K562 (cell line): ENCODE measurements around the gene EFCAB12. TPM values are rescaled to one million over a fixed set of nuclear protein-coding genes. Genes with fewer than 3 reads are reported as not detected.
A peak's percentile ranks its signal among the peaks of the same experiment; 100 is the strongest.

Experiments used
- ATAC-seq: fragments of 200-7000 bp; cut with Tn5 transposase; 3 replicates; pipeline ENCODE4 v1.9.1; 2020; ENCODE audit warnings: moderate library complexity
- BruUV-seq: library from RNA; stranded (reverse); fragments of 400-500 nt; replicated peaks from 2 replicates; lab custom pipeline; 2021; lab: Mats Ljungman, UMichigan
- CTCF ChIA-PET: fragments of 300-600 bp; formaldehyde crosslinking; extraction: SDS; loops from one replicate; lab custom pipeline; 2021; ENCODE audit warnings: low intra/inter-chr PET ratio; lab: Yijun Ruan, JAX
- POLR2A ChIA-PET: fragments of 300-600, 350-650 bp; sonication (Branson Sonifier 250); formaldehyde crosslinking; extraction: SDS; loops from one replicate; lab custom pipeline; 2021; ENCODE audit warnings: antibody characterized with exemption, inconsistent platforms; lab: Yijun Ruan, JAX
- DNase-seq, 4 experiments: peaks; one replicate each; pipeline versions ENCODE4 v3.0.0 to v3.0.0-alpha.2; 2011 to 2018; ENCODE audit warnings: low spot score in 3 of 4, mixed read lengths in 3 of 4; ENCODE audit errors: extremely low read depth in 1 of 4
- FAIRE-seq: peaks from 2 replicates; lab custom pipeline; 2011; peaks lifted over from hg19 to GRCh38; lab: Jason Lieb, UNC
- H2AFZ ChIP-seq: 2 replicates; pipeline ENCODE4 v1.6.0; 2011; ENCODE audit warnings: low read depth, low read length, control low read depth, inconsistent platforms
- H3K27ac ChIP-seq: fragments of 200-600 bp; 3 replicates; pipeline ENCODE4 v1.8.0; 2011; ENCODE audit warnings: low read depth, mild to moderate bottlenecking, control low read depth, inconsistent platforms, low read length, moderate library complexity, mixed read lengths; ENCODE audit errors: extremely low read depth
- H3K27me3 ChIP-seq, 2 experiments: fragments of 300-600 bp in 1 of 2; 2 replicates in 1 of 2; 3 replicates in 1 of 2; pipeline versions ENCODE4 v1.6.0 to v1.8.0; 2011; ENCODE audit warnings: inconsistent platforms in 2 of 2, low read length in 2 of 2, mild to moderate bottlenecking in 1 of 2, mixed read lengths in 1 of 2, moderate library complexity in 1 of 2; ENCODE audit not compliant: control insufficient read depth in 2 of 2, insufficient read depth in 2 of 2
- H3K36me3 ChIP-seq: fragments of 300-600 bp; 3 replicates; pipeline ENCODE4 v1.8.0; 2011; ENCODE audit warnings: mild to moderate bottlenecking, low read length, inconsistent platforms; ENCODE audit not compliant: control insufficient read depth, insufficient read depth
- H3K4me1 ChIP-seq, 2 experiments: fragments of 200-600 bp in 1 of 2; replicated peaks in 1 of 2; 2 replicates in 1 of 2; 3 replicates in 1 of 2; pipeline versions ENCODE4 v1.5.1 to v1.8.0; 2011; ENCODE audit warnings: inconsistent platforms in 2 of 2, low read length in 2 of 2, mild to moderate bottlenecking in 1 of 2, mixed read lengths in 1 of 2, moderate library complexity in 1 of 2; ENCODE audit not compliant: control insufficient read depth in 2 of 2, insufficient read depth in 2 of 2
- H3K4me2 ChIP-seq: 2 replicates; pipeline ENCODE4 v1.6.1; 2011; ENCODE audit warnings: low read length, control low read depth, inconsistent platforms, mixed read lengths; ENCODE audit not compliant: insufficient read depth
- H3K4me3 ChIP-seq: fragments of 200-600 bp; sonication (generic), shearing (Covaris generic); 2 replicates; pipeline ENCODE4 v1.5.1; 2016; ENCODE audit warnings: control low read depth, inconsistent platforms
- H3K79me2 ChIP-seq: fragments of 200-600 bp; 3 replicates; pipeline ENCODE4 v1.8.0; 2011; ENCODE audit warnings: low read length, inconsistent platforms; ENCODE audit not compliant: control insufficient read depth, insufficient read depth
- H3K9ac ChIP-seq, 2 experiments: 2 replicates each; pipeline versions ENCODE4 v1.6.0 to v1.6.1; 2011; ENCODE audit warnings: low read depth in 2 of 2, low read length in 2 of 2, control low read depth in 1 of 2, inconsistent platforms in 1 of 2, mild to moderate bottlenecking in 1 of 2, mixed read lengths in 1 of 2; ENCODE audit not compliant: insufficient read depth in 1 of 2
- H3K9me1 ChIP-seq: one replicate; pipeline ENCODE4 v1.6.0; 2011; ENCODE audit warnings: inconsistent platforms, mild to moderate bottlenecking, low read length, moderate library complexity; ENCODE audit not compliant: control insufficient read depth, insufficient read depth
- H3K9me3 ChIP-seq: replicated peaks from 2 replicates; pipeline ENCODE4 v1.5.1; 2011; ENCODE audit warnings: low read depth, low read length, inconsistent platforms; ENCODE audit not compliant: control insufficient read depth, insufficient read depth
- H4K20me1 ChIP-seq: replicated peaks from 2 replicates; pipeline ENCODE4 v1.6.1; 2011; ENCODE audit warnings: low read length, inconsistent platforms, mixed read lengths; ENCODE audit not compliant: control insufficient read depth, insufficient read depth
- DPF2 ChIP-seq: fragments of 450-650 bp; IDR thresholded peaks from 2 replicates; pipeline ENCODE4 v1.6.1; 2016
- LCOR ChIP-seq: sonication (generic); formaldehyde crosslinking; IDR thresholded peaks from 2 replicates; pipeline ENCODE4 v1.8.0; 2022; ENCODE audit warnings: mild to moderate bottlenecking, missing genetic modification reagents
- MCM7 ChIP-seq, 2 experiments: fragments of 450-650 bp; IDR thresholded peaks; 2 replicates each; pipeline ENCODE4 v1.6.1; 2016 to 2018
- NBN ChIP-seq: fragments of 450-650 bp; IDR thresholded peaks from 2 replicates; pipeline ENCODE4 v1.6.1; 2016; ENCODE audit warnings: low read depth, mild to moderate bottlenecking
- NFE2 ChIP-seq: IDR thresholded peaks from 2 replicates; pipeline ENCODE4 v1.6.1; 2014; ENCODE audit warnings: antibody characterized with exemption, low read depth
- PHF20 ChIP-seq: fragments of 450-650 bp; IDR thresholded peaks from 2 replicates; pipeline ENCODE4 v1.6.1; 2018; ENCODE audit not compliant: partially characterized antibody
- PYGO2 ChIP-seq: fragments of 450-650 bp; IDR thresholded peaks from 2 replicates; pipeline ENCODE4 v1.6.1; 2016; ENCODE audit warnings: mild to moderate bottlenecking, missing genetic modification characterization, moderate library complexity, missing compliant biosample characterization
- RBFOX2 ChIP-seq: fragments of 200-400 bp; formaldehyde crosslinking; IDR thresholded peaks from 2 replicates; pipeline ENCODE4 v1.6.1; 2017; ENCODE audit warnings: low read depth, mild to moderate bottlenecking, low read length, moderate library complexity
- SAFB2 ChIP-seq: fragments of 200-400 bp; formaldehyde crosslinking; IDR thresholded peaks from 2 replicates; pipeline ENCODE4 v1.6.1; 2018; ENCODE audit warnings: borderline replicate concordance, low read length, low read depth, moderate library complexity; ENCODE audit not compliant: severe bottlenecking
- ZNF146 ChIP-seq: IDR thresholded peaks from one replicate; pipeline ENCODE4 v1.6.1; 2018; ENCODE audit warnings: missing compliant biosample characterization; ENCODE audit not compliant: unreplicated experiment
- ZNF644 ChIP-seq: fragments of 200-800 bp; sonication (Bioruptor generic); IDR thresholded peaks from 2 replicates; pipeline ENCODE4 v1.6.1; 2016; ENCODE audit warnings: low read depth, missing genetic modification characterization, missing compliant biosample characterization
- WGBS: fragments of 100-300 bp; shearing (Covaris generic); methylation state at CpG from one replicate; pipeline ENCODE4 v1.1.6; 2016; ENCODE audit warnings: low coverage, mixed read lengths; ENCODE audit not compliant: insufficient coverage; ENCODE audit errors: missing lambda C conversion rate; 5-methylcytosine and 5-hydroxymethylcytosine counted together
- in situ Hi-C: fragments of 300-500 bp; cut with MboI; formaldehyde crosslinking; loops from 4 replicates; pipeline ENCODE4 v1.15.0; 2018; ENCODE audit warnings: inconsistent platforms, mixed read lengths
- intact Hi-C: fragments of 100-400 bp; cut with micrococcal nuclease; formaldehyde crosslinking; loops from 2 replicates; pipeline ENCODE4 v1.14.2; 2022
- polyA plus RNA-seq, 8 experiments: library from polyadenylated mRNA; depleted of rRNA in 4 of 8; stranded (reverse) in 5 of 8; unstranded in 3 of 8; fragments of >200 nt; fragmentation: Nextera tagmentation in 2 of 8; fragmentation: Illumina TruSeq in 1 of 8; extraction: Ambion mirVana in 2 of 8; extraction: Trizol in 1 of 8; gene quantifications; 2 replicates each; pipeline versions ENCODE4 v1.2.1 to v1.2.3, GENCODE V29; 2011 to 2014; ENCODE audit warnings: inconsistent platforms in 1 of 8, missing spikeins in 1 of 8
- total RNA-seq, 7 experiments: library from RNA; depleted of rRNA in 6 of 7; stranded (reverse); fragments of >200 nt in 6 of 7; fragmentation: Illumina TruSeq in 2 of 7; extraction: Trizol in 2 of 7; gene quantifications; 2 replicates each; pipeline versions ENCODE4 v1.2.1 to v1.2.3, GENCODE V29; 2011 to 2021; ENCODE audit warnings: low replicate concordance in 1 of 7
- TF ChIP-seq, protein P1 (sequence below): IDR thresholded peaks from 2 replicates; pipeline ENCODE4 v1.6.1; 2011; ENCODE audit warnings: borderline replicate concordance, low read depth, mild to moderate bottlenecking, moderate library complexity, low read length; ENCODE audit not compliant: insufficient read depth, poor library complexity, severe bottlenecking
- TF ChIP-seq, protein P2 (sequence below): fragments of 250-450 bp; sonication (Bioruptor Pico); IDR thresholded peaks from 2 replicates; pipeline ENCODE4 v1.8.0; 2022; ENCODE audit warnings: inconsistent platforms, mild to moderate bottlenecking, moderate library complexity, borderline replicate concordance

EFCAB12 gene
- total and polyA plus RNA-seq, 9 of the 15 experiments (the other 6 are each of a cell fraction or from before 2014, with no cell fraction given), result 0.08 to 0.95 (median 0.56) TPM; not detected in 1

DNA sequence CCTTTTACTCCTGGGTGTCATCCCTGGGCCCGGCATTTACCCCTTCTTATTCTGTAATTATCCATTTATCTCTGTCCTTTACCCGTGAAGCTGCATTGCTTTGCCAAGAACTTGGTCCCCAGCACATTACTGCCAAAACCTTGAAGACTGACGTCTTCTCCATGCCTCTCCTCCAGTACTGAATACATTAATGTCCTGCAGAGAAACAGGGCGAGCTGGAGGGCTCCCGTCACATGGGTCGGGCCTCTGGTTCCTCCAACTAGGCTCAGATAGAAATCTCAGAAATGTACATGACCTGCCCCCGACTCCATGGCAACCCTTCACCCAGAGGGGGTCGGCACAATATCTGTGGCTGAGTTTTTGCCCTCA is 445 bp downstream of the EFCAB12 start (continued):
- TF ChIP-seq, protein P1, sequence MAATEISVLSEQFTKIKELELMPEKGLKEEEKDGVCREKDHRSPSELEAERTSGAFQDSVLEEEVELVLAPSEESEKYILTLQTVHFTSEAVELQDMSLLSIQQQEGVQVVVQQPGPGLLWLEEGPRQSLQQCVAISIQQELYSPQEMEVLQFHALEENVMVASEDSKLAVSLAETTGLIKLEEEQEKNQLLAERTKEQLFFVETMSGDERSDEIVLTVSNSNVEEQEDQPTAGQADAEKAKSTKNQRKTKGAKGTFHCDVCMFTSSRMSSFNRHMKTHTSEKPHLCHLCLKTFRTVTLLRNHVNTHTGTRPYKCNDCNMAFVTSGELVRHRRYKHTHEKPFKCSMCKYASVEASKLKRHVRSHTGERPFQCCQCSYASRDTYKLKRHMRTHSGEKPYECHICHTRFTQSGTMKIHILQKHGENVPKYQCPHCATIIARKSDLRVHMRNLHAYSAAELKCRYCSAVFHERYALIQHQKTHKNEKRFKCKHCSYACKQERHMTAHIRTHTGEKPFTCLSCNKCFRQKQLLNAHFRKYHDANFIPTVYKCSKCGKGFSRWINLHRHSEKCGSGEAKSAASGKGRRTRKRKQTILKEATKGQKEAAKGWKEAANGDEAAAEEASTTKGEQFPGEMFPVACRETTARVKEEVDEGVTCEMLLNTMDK, result no peak
- 0 out of 2 replicates have a peak, but pooled peaks have one; percentile 16 for TF ChIP-seq LCOR (CRISPR knock-in tag)

DNA sequence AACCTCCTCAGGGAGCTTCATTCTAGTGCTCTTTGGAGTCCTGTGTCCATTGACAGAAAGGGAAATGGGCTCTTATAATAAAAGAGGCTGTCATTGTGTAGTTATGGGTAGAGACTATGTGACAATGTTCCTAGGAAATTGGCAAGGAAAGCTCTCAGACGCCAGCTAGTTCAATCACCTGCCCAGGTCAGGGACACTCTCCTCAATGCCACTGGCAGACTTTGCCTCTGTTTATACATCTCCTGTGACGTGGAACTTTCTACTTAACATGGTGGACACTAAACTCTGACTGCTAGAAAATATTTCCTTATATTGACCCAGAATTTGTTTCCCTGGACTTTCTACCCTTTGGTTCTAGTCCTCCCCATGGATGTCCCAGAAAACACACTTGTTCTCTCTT is 2.8 kb downstream of the EFCAB12 start:
- DNase-seq, result no peak
- CTCF ChIA-PET, result no interaction called here
- Histone ChIP-seq H3K9me3 (no peaks in the 10 kb centered on the region), H4K20me1 (no peaks in the 10 kb centered on the region), H3K36me3 (peaks cover 15% of the 10 kb centered on the region; the same call in 2 of the 3 replicates), H3K4me3 (no peak overlapping the region), H3K4me1 (peaks cover 28 to 31% of the 10 kb centered on the region in 2 experiments; a peak in 4 of 5 replicates), H3K27me3 (no peaks in the 10 kb centered on the region), H3K9ac (no peak overlapping the region), H3K4me2 (no peak overlapping the region), H2AFZ (peak overlapping the region; percentile 54; the same call in 1 of the 2 replicates), H3K9me1 (no peaks in the 10 kb centered on the region), H3K27ac (no peak overlapping the region), H3K79me2 (no peaks in the 10 kb centered on the region)
- in situ Hi-C loops, result no loop called here
- intact Hi-C loops, result no loop called here
- POLR2A ChIA-PET, result interaction anchor here (1.0 to 6.2 kb wide), 3 partner anchors 8 to 14 kb away, joined by 3 to 67 read pairs (median 26); partner anchors contain the start of genes IFT122 and MBD4
- ATAC-seq, result no peak
- no TSS peak for BruUV-seq
- TF ChIP-seq ZNF644 (tag), result no peak
- no peak for TF ChIP-seq MCM7 (IDR thresholded peaks at IDR 0.05)
- TF ChIP-seq, protein P2, sequence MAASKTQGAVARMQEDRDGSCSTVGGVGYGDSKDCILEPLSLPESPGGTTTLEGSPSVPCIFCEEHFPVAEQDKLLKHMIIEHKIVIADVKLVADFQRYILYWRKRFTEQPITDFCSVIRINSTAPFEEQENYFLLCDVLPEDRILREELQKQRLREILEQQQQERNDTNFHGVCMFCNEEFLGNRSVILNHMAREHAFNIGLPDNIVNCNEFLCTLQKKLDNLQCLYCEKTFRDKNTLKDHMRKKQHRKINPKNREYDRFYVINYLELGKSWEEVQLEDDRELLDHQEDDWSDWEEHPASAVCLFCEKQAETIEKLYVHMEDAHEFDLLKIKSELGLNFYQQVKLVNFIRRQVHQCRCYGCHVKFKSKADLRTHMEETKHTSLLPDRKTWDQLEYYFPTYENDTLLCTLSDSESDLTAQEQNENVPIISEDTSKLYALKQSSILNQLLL, result no peak
- TF ChIP-seq DPF2, result no peak
- TF ChIP-seq RBFOX2, result no peak
- no peak for TF ChIP-seq ZNF146 (CRISPR knock-in tag)
- TF ChIP-seq PHF20, result no peak
- TF ChIP-seq NBN, result no peak
- TF ChIP-seq PYGO2, result no peak
- TF ChIP-seq NFE2, result no peak
- no peak for TF ChIP-seq SAFB2
- 67% methylated on average over 2 of the region's 2 CpGs for WGBS
- FAIRE-seq, result no peak
